Right kidney (tissue), 1 donor: ENCODE data around the gene TACR2.
"Not testable (repeated sequence)": the region's sequence is repeated elsewhere in the genome, so short reads cannot be mapped to it uniquely, and the experiment has no call there.

Source experiments
- DNase-seq: peaks from one replicate; pipeline ENCODE4 v3.0.0-alpha.2; 2016

TACR2 gene

GRCh38 chr10:69450395-69450794 lies 33.7 kb upstream of the TACR2 start:
- DNase-seq: not testable (repeated sequence)

- DNase-seq: no peak
These were observed 33.1 kb upstream of the TACR2 start for GRCh38 chr10:69449841-69450240.

- DNase-seq: no peak
These were observed 30.0 kb upstream of the TACR2 start for GRCh38 chr10:69446650-69447151.

- DNase-seq: no peak
These were observed 29.5 kb upstream of the TACR2 start for GRCh38 chr10:69446229-69446628.

- DNase-seq: no peak
These were observed 28.3 kb upstream of the TACR2 start for GRCh38 chr10:69445041-69445440.

- no peak for DNase-seq
These were observed 26.6 kb upstream of the TACR2 start for GRCh38 chr10:69443354-69443753.

GRCh38 chr10:69439813-69440506 lies 23.2 kb upstream of the TACR2 start:
- no peak for DNase-seq

- no peak for DNase-seq
These were observed 22.6 kb upstream of the TACR2 start for GRCh38 chr10:69439350-69439739.

GRCh38 chr10:69438536-69439349 lies 22.0 kb upstream of the TACR2 start:
- DNase-seq: no peak

GRCh38 chr10:69437321-69438259 lies 20.9 kb upstream of the TACR2 start:
- no peak for DNase-seq

- no peak for DNase-seq
These were observed 19.3 kb upstream of the TACR2 start for GRCh38 chr10:69435966-69436520.

GRCh38 chr10:69434926-69435325 lies 18.2 kb upstream of the TACR2 start:
- DNase-seq: no peak

- no peak for DNase-seq
These were observed 17.5 kb upstream of the TACR2 start for GRCh38 chr10:69434169-69434568.

- DNase-seq: no peak
These were observed 11.4 kb upstream of the TACR2 start for GRCh38 chr10:69428165-69428564.

GRCh38 chr10:69426376-69426727 lies 9.6 kb upstream of the TACR2 start:
- DNase-seq: no peak

GRCh38 chr10:69425511-69426298 lies 9.0 kb upstream of the TACR2 start:
- DNase-seq: no peak

GRCh38 chr10:69425041-69425440 lies 8.3 kb upstream of the TACR2 start:
- DNase-seq: no peak

GRCh38 chr10:69422676-69423075 lies 6.0 kb upstream of the TACR2 start:
- DNase-seq: no peak

GRCh38 chr10:69421611-69422308 lies 5.0 kb upstream of the TACR2 start:
- no peak for DNase-seq

GRCh38 chr10:69419744-69420126 lies 3.0 kb upstream of the TACR2 start:
- no peak for DNase-seq
